Activated T-cell treated with anti-CD3 and anti-CD28 coated beads for 1 hour (primary cell): ENCODE results near the gene ZFAND2A.

Experiments used
- DNase-seq: peaks from one replicate; pipeline ENCODE4 v3.0.0-alpha.2; 2020; ENCODE audit warnings: low read depth

The ZFAND2A gene

GRCh38 chr7:1106793-1107421, 53.1 kb downstream of the ZFAND2A start:
- DNase-seq: no peak

- DNase-seq: no peak
These were observed 53.8 kb downstream of the ZFAND2A start for GRCh38 chr7:1106063-1106792.

DNA sequence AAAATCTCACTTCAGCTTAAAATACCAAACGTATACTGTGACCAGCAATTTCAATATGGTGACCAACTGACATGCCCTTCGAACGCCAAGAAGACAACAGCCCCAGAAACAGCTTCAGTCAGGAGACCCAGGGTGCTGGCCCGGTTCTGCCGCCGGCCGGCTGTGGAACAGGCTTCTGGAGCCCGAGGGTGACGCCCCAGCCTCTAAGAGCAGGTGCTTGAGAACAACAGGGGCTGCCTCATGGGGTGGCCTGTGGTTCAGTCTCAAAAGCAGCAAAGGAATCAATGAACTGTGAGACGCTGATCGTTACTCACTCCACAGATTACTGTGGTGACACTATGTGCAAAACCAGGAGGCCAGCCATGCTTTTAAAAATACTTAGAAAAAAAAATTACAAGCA, 54.8 kb downstream of the ZFAND2A start:
- no peak for DNase-seq

GRCh38 chr7:1104516-1105179, 55.3 kb downstream of the ZFAND2A start:
- no peak for DNase-seq

DNA sequence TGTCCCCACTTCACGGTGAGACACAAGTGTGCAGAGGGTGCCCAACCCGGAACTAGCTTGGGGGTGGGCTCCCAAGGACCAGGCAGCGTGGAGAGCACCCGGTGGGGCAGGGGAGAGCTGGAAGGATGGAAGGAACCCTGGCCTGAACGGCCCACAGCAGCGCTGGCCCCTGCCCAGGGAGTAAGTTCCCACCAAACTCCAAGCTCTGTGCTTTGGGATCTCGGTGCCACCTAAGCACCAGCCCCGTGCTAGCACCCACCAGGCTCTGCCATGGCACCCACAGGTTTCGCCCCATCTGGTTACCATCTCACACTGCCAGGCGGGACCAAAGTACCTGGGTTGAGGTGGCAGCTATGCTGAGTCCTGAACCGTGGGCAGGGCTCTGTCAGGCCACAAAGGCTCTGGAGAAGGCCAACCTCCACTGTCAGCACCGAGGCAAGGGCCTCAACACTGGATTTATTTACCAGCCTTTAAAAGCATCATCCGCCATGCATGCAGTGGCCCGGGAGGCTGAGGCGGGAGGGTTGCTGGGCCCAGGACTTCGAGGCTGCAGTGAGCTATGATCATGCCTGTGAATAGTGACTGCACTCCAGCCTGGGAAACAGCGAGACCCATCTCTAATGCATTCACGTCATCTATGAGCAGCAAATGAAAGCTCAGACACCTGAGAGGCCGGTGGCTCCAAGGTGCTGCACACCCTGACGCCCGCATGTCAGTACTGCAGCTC, 56.0 kb downstream of the ZFAND2A start:
- no peak for DNase-seq

DNA sequence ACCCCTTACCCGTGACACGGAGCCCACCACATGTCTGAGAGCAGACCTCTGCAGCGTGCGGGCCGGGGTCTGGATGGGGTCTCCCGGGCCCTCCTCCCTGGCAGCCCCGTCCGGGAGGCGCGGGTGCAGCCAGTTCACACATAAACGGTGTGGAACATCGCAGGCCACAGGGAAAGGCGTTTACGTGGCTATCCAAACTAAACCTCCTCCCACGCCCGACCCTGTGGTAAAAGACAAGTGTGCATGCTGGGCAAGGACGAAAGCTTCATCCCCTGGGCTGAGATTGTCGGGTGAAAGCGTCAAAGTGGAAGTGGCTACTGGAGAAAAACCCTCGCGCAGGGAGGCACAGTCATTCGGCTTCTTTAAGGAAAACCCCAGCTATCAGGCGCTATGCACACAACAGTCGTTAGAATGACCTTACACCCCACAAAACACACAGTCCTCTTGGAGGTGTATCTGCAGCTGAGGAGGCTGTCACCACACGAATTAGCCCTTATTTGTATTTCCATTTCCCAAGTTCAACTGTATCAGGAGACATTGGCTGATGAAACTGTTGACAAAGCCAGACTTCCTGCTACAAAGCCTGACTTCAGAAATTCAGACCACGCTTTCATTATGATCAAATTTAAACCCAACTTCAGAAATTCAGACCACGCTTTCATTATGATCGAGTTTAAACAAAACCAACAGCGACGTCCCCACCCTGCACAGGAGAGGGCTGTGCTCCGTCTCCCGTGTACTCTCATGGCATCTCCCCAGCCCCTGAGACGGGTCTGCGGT, 56.8 kb downstream of the ZFAND2A start:
- no peak for DNase-seq
